ENCODE measurements around the gene SNAI3. TPM values are rescaled to one million over a fixed set of nuclear protein-coding genes. Genes with fewer than 3 reads are reported as not detected.

The SNAI3 gene
- total and polyA plus RNA-seq, 12 donors, result 0.21 to 8.6 (median 1.3) TPM

GRCh38 chr16:88651276-88651988 is 34.9 kb downstream of the SNAI3 start:
- peaks cover 10 to 51% (median 24%) of the 10 kb centered on the region in 9 donors for H3K4me1 ChIP-seq
- peak overlapping the region; percentile 45 to 87 (median 76) for H3K4me3 ChIP-seq
- no peaks in the 10 kb centered on the region for H3K27me3 ChIP-seq
- ATAC-seq, result peak; percentile 37 to 83 (median 71)
- intact Hi-C loops (cut with DNase I), result no loop called here
- peak; percentile 54 to 73 for DNase-seq
- 40 to 45% methylated on average over 24 of the region's 24 CpGs for WGBS, 2 donors
- H3K36me3 ChIP-seq, result peaks cover 0 to 59% (median 14%) of the 10 kb centered on the region in 9 donors
- no peak for TF ChIP-seq CTCF (IDR thresholded peaks at IDR 0.05)
- H3K9me3 ChIP-seq, result no peaks in the 10 kb centered on the region
- H3K27ac ChIP-seq, result peak overlapping the region; percentile 48 to 98 (median 76)

- Histone ChIP-seq H3K9me3 (no peaks in the 10 kb centered on the region), H3K36me3 (peaks cover 0 to 59% (median 13%) of the 10 kb centered on the region in 9 donors), H3K27me3 (no peaks in the 10 kb centered on the region), H3K27ac (peak within 1 kb of the TSS; percentile 48 to 98 (median 76)), H3K4me1 (peaks cover 10 to 51% (median 24%) of the 10 kb centered on the region in 9 donors), H3K4me3 (peak within 1 kb of the TSS; percentile 45 to 87 (median 76))
- TF ChIP-seq CTCF (IDR thresholded peaks at IDR 0.05), result no peak
- DNase-seq (peak; percentile 77 to 81), ATAC-seq (peak; percentile 78 to 92 (median 89))
- intact Hi-C loops (cut with DNase I), result no loop called here
- 0 to 2% methylated on average over 39 to 41 of the region's 41 CpGs for WGBS, 2 donors
Measured at GRCh38 chr16:88650749-88651275, 35.5 kb downstream of the SNAI3 start, which contains the start of gene CYBA. Gene CYBA, minus strand, starts transcription at chr16:88651053. Its CDS starts 40 bp downstream, at chr16:88651013.

GRCh38 chr16:88649924-88650748 is 36.2 kb downstream of the SNAI3 start:
- intact Hi-C loops (cut with DNase I), result no loop called here
- peak overlapping the region; percentile 48 to 98 (median 76) for H3K27ac ChIP-seq
- H3K4me3 ChIP-seq, result peak overlapping the region; percentile 45 to 87 (median 76)
- TF ChIP-seq CTCF (IDR thresholded peaks at IDR 0.05), result no peak
- DNase-seq (peak in 1 of 2 donors; percentile 52), ATAC-seq (peak; percentile 18 to 41 (median 32))
- WGBS, 2 donors, result 21 to 23% methylated on average over 33 to 37 of the region's 37 CpGs
- H3K4me1 ChIP-seq, result peaks cover 10 to 51% (median 24%) of the 10 kb centered on the region in 9 donors
- H3K36me3 ChIP-seq, result peaks cover 0 to 59% (median 7%) of the 10 kb centered on the region in 9 donors
- no peaks in the 10 kb centered on the region for H3K9me3 ChIP-seq
- no peaks in the 10 kb centered on the region for H3K27me3 ChIP-seq
